ENCODE results near the gene NEDD1.

DNA sequence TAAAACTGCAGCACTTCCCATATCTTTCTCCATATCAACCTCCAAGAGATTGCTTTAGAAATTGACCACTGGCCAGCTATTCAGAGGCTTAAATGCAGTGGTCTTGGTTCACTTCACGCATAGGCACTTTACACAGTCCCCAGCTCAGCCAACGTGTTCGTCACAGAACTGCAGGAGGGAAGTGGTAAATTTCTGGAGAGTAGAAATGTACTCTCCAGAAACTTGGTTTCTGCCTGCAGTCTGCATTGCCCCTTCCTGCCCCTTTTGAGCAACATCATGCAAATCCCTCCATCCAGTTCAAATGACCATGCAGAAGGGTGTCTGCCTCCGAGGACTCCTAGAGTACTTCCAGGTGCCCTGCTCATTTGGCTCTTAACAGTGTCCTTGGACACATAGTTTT is 42.7 kb upstream of the NEDD1 start:
- TF ChIP-seq, protein P1, sequence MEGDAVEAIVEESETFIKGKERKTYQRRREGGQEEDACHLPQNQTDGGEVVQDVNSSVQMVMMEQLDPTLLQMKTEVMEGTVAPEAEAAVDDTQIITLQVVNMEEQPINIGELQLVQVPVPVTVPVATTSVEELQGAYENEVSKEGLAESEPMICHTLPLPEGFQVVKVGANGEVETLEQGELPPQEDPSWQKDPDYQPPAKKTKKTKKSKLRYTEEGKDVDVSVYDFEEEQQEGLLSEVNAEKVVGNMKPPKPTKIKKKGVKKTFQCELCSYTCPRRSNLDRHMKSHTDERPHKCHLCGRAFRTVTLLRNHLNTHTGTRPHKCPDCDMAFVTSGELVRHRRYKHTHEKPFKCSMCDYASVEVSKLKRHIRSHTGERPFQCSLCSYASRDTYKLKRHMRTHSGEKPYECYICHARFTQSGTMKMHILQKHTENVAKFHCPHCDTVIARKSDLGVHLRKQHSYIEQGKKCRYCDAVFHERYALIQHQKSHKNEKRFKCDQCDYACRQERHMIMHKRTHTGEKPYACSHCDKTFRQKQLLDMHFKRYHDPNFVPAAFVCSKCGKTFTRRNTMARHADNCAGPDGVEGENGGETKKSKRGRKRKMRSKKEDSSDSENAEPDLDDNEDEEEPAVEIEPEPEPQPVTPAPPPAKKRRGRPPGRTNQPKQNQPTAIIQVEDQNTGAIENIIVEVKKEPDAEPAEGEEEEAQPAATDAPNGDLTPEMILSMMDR (IDR thresholded peaks at IDR 0.05 in 2 of 3, conservative IDR thresholded peaks at IDR 0.05 in 1 of 3; ENCODE audit: borderline replicate concordance in 1 of 3, insufficient read depth in 1 of 3, low read depth in 2 of 3, low read length in 2 of 3): no peak
- TF ChIP-seq RAD21 (IDR thresholded peaks at IDR 0.05; ENCODE audit: low read depth): no peak

All from HCT116 (cell line).